GM19035 (cell line): ENCODE results near the gene DCTPP1.
A peak's percentile ranks its signal among the peaks of the same experiment; 100 is the strongest.
"Not testable (repeated sequence)": the region's sequence is repeated elsewhere in the genome, so short reads cannot be mapped to it uniquely, and the experiment has no call there.

Experiments used
- ATAC-seq: cut with Tn5 transposase; IDR thresholded peaks from one replicate; pipeline ENCODE4 v1.9.1; 2021; ENCODE audit not compliant: unreplicated experiment

Gene DCTPP1

GRCh38 chr16:30429678-30430427, at the start of gene DCTPP1:
Gene DCTPP1 (minus strand): TSS chr16:30430030. CDS start chr16:30429980, 50 bp downstream.
- peak; percentile 95 for ATAC-seq

DNA sequence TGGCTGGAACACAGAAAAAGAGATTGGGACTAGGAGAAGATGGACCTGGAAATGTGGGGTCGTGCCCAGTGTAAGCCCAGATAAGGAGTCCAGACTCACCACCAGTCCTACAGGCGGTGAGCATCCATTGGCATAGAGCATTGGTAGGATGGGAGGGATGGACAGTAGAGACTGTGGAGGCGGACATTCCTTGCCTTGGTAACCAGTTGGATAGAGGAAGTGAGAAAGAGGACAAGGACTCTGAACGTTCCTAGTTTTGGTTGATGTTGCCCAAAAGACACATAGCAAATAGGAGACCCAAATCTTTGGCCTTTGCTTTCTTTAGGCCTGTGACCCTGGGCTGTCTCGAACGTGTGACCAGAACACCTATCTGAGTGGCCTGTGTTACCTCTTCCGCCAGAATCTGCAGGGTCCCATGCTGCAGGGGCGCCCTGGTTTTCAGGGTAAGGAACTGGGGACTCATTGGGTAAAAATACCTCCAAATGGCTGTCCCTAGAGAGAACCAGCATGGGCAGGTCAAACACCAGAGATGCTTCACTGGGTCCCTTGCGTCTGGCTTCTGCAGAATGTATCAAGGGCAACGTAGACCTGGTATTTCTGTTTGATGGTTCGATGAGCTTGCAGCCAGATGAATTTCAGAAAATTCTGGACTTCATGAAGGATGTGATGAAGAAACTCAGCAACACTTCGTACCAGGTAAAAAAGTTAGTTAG, 49.1 kb upstream of the DCTPP1 start:
- no peak for ATAC-seq

DNA sequence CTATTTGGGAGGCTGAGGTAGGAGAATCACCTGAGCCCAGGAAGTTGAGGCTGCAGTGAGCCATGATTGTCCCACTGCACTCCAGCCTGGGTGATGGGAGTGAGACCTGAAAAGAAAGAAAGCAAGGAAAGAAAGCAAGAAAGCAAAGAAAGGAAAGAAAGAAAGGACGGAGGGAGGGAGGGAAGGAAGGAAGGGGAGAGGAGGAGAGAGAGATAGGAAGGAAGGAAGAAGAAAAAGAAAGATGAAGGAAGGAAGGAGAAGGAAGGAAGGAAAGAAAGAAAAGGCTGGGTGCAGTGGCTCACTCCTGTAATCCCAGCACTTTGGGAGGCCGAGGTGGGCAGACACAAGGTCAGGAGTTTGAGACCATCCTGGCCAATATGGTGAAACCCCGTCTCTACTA, 47.9 kb upstream of the DCTPP1 start:
- not testable (repeated sequence) for ATAC-seq

DNA sequence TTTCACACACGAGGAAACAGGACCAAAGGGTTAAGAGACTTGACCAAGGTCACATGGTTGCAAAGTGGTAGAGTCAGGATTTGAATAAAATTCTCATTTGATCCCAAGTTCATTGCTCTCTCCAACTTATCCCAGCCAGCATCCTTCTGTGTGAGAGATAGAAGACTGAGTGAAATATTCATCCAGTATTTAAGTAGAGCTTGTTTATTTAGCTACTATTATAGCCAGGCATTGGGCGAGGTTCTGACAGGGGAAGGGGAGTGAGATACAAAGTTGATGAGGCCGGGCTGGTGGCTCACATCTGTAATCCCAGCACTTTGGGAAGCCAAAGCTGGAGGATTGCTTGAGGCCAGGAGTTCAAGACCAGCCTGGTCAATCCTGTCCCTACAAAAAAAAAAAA, 47.2 kb upstream of the DCTPP1 start:
- ATAC-seq = no peak

DNA sequence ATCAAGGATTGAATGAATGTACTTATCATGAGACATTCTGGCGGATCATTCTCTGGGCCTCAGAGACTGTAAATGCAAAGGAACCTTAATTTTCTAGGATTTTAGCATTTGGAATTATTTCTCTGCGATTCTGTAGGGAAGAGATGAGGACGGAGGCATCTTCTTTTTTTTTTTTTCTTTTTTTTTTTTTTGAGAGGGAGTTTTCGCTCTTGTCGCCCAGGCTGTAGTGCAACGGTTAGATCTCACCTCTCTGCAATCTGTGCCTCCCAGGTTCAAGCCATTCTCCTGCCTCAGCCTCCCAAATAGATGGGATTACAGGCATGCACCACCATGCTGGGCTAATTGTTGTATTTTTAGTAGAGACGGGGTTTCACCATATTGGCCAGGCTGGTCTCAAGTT, 44.9 kb upstream of the DCTPP1 start:
- ATAC-seq = no peak

GRCh38 chr16:30474074-30474452, 44.2 kb upstream of the DCTPP1 start:
- ATAC-seq = no peak

DNA sequence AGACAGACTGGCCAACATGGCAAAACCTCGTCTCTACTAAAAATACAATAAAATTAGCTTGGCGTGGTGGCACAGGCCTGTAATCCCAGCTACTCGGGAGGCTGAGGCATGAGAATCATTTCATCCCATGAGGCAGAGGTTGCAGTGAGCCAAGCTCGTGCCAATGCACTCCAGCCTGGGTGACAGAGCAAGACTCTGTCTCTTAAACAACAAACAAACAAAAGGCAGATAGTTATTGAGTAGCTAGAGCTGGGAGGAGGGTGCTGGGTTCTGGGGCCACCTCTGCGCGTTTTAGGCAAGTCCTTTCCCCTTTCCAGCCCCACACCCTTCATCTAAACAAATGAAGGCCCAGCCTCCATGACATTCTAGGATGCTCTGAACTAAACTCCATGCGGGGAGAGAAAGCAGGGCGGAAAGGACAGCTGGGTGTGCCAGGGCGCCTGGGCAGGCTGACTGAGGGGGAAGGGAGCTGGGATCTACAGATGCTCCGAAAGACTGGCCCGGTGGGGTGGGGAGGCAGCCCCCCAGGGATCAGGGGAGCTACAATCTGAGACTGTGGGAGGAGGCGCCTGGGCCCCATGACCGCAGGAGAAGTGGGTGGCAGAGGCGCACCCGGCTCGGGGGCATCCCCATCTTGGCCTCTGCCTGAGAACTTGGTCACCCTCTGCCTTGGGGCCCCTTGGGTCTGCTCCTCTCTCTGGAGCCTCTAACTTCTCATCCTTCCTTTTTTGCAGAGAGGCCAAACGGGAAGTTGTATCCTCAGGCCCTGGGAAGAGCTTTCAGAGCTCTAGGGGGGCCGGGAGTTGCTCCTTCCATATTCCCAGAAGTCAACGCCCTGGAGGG, 43.6 kb upstream of the DCTPP1 start:
- no peak for ATAC-seq

- peak; percentile 40 for ATAC-seq
Observed at GRCh38 chr16:30472328-30472942, 42.6 kb upstream of the DCTPP1 start, which contains the start of gene ITGAL. Gene ITGAL (plus strand): TSS chr16:30472742. CDS start chr16:30472838, 96 bp downstream.

- no peak for ATAC-seq
Observed at GRCh38 chr16:30470632-30470995, 40.8 kb upstream of the DCTPP1 start.

- no peak for ATAC-seq
Observed at GRCh38 chr16:30470170-30470512, 40.3 kb upstream of the DCTPP1 start.

DNA sequence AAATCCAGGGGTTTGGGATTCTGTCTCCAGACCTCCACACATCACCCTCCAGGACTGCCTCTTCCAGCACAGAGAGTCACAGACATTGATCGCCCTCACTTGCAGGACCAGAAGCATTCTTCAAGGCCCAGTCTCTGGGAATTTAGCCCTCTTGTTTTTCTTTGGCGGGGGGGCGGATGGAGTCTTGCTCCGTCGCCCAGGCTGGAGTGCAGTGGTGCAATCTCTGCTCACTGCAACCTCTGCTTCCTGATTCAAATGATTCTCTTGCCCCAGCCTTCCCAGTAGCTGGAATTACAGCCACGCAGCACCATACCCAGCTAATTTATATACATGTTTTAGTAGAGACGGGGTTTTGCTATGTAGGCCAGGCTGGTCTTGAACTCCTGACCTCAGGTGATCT, 34.2 kb upstream of the DCTPP1 start:
- ATAC-seq = no peak

GRCh38 chr16:30461426-30461825, 31.6 kb upstream of the DCTPP1 start:
- ATAC-seq = not testable (repeated sequence)

DNA sequence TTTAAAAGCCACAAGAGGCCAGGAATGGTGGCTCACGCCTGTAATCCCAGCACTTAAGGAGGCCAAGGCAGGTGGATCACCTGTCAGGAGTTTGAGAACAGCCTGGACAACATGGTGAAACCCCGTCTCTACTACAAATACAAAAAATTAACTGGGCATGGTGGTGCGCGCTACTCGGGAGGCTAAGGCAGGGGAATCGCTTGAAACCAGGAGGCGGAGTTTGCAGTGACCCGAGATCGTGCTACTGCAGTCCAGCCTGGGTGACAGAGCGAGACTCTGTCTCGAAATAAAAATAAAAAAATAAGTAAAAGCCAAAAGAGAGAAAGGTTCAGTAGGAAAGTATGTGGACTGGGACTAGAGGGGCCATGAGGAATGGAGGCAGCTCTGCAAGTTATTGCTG, 29.6 kb upstream of the DCTPP1 start:
- no peak for ATAC-seq

DNA sequence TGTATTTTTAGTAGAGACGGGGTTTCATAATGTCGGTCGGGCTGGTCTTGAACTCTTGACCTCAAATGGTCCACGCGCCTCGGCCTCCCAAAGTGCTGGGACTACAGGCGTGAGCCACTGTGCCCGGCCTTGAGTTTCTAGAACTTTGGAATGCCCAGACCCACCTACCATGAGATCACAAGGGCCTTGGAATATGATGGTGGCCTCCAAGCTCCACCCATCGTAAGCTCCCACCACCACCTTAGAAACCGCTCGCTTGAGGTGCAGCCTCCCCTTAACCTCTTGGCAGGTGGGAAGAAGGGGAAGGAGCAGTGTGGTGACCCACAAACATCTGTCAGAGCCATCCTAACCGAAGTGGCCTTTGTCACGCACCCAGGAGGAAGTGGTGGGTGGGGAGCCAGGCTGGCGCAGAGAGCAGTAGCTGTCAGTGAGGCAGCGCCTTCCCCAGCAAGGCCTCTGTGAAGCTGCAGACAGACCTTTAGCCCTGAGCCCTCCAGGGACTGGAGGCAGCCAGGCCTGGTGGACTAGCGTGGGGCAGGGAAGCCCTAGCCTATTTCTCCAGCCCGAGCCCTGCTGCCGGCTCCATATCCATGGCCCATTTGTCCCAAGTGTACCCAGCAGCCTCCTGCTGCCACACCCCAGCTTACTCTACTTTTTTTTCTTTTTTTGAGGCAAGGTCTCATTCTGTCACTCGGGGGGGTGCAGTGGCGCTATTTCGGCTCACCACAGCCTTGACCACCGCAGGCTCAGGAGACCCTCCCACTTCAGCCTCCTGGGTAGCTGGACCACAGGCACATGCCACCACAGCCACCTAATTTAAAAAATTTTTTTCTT, 28.9 kb upstream of the DCTPP1 start:
- peak; percentile 74 for ATAC-seq

- no peak for ATAC-seq
Observed at GRCh38 chr16:30457743-30458560, 28.1 kb upstream of the DCTPP1 start.

DNA sequence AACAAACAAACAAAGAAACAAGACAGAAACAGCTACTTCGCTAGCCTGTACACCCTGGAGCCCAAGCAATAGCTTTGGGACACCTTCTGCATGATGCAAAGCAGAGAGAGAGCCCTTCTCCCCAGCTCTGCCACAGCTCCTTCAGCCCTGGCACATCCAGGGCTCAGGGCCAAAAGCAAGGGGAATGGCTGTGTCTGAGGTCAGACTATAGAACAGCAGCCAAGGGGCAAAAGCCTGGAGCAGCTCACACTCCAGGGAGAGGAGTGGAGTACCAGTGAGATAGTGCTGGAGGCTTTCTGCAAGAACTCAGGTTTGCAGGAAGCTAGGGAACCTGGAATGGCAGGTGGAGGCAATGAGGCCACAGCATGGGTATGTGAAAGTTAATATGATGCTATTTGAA, 27.4 kb upstream of the DCTPP1 start:
- ATAC-seq = no peak

- no peak for ATAC-seq
Observed at GRCh38 chr16:30456302-30456701, 26.5 kb upstream of the DCTPP1 start.

GRCh38 chr16:30452709-30453580, 23.1 kb upstream of the DCTPP1 start:
- ATAC-seq = not testable (repeated sequence)

DNA sequence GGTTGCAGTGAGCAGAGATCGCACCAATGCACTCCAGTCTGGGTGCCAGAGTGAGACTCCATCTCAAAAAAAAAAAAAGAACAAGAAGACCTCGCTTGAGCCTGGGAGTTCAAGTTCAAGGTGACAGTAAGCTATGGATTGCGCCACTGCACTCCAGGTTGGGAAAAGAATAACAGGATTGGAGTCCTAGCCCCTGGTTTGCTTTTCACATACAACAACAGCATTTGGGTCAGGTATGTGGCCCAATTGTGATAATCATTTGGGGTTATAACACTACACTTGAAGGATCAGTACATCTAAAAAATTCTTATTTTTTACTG, 19.2 kb upstream of the DCTPP1 start:
- no peak for ATAC-seq
